ENCODE measurements around the gene FMN2. TPM values are rescaled to one million over a fixed set of nuclear protein-coding genes. Genes with fewer than 3 reads are reported as not detected.

Gene FMN2
- total RNA-seq, 1 donor from 2014 or later, result 1.7 TPM

DNA sequence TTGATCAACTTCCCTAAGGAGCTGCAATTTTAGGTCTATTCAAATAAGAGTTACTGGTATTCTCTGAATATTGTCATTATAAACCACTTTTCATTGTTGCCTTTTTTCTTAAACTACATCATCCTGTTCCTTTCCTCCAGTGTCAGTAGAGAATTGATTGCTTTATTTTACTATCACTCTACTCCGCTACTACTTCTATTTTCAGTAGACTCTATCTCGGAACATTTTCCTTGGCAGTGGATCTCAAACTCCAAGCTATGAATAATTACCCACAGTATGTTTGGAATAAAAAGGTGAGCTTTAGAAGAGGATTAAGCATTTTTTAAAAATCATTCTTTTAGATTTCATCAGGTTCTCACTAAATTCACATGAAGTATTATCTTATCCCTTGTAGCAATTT lies 295.4 kb downstream of the FMN2 start:
- no peaks in the 10 kb centered on the region for H3K4me1 ChIP-seq
- peaks cover 9% of the 10 kb centered on the region for H3K4me1 Mint-ChIP-seq
- DNase-seq (ENCODE audit: low spot score), result no peak
- H2AFZ ChIP-seq (replicated peaks), result no peak overlapping the region
- H3K4me2 ChIP-seq, result no peak overlapping the region
- no peak for TF ChIP-seq EZH2phosphoT487 (IDR thresholded peaks at IDR 0.05)
- no peak overlapping the region for H3K9ac ChIP-seq
- peaks cover 2% of the 10 kb centered on the region for H3K27me3 Mint-ChIP-seq (ENCODE audit: insufficient read depth, low read depth)
- H3K36me3 ChIP-seq, result no peaks in the 10 kb centered on the region
- H3F3A ChIP-seq (ENCODE audit: low read depth), result no peaks in the 10 kb centered on the region
- no peaks in the 10 kb centered on the region for H3K9me3 ChIP-seq (ENCODE audit: low read depth)
- H3K4me3 Mint-ChIP-seq, result no peak overlapping the region
- no peaks in the 10 kb centered on the region for H3K79me2 ChIP-seq (ENCODE audit: low read depth)
- H3K36me3 Mint-ChIP-seq, result peaks cover 5% of the 10 kb centered on the region
- H3K4me3 ChIP-seq, result no peak overlapping the region
- H3K27me3 ChIP-seq, result no peaks in the 10 kb centered on the region
- H4K20me1 ChIP-seq (ENCODE audit: low read depth), result no peaks in the 10 kb centered on the region
- H3K27ac ChIP-seq, result no peak overlapping the region
- peaks cover 4% of the 10 kb centered on the region for H3K9me3 Mint-ChIP-seq
- no peak overlapping the region for H3K27ac Mint-ChIP-seq

DNA sequence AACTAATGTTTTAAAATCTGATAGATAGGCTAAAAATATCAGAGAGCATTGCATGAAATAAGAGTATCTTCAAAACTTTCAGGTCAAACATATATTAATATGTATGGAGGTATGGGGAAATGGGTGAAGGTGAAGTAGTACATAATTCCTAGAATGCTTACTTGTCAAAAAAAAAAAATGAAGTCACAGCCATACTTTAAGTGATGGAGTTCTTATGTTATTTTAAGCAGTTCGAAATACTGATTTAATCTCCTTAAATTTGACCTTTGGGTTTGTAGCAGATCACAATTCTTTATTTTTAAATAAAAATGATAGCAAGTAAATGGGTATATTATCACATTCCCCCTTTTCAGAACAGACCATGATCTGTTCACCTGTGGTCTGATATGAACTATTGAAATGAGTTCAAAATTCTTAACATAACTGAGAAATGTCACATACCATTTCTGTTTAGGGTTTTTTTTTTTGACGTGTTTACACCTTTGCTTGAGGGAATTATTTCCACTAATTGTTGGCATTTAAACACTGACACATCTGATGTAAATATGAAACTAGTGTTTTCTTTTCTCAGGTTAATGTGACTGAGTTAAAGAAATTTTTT lies 300.1 kb downstream of the FMN2 start:
- no peaks in the 10 kb centered on the region for H4K20me1 ChIP-seq (ENCODE audit: low read depth)
- no peak for DNase-seq (ENCODE audit: low spot score)
- no peaks in the 10 kb centered on the region for H3K9me3 ChIP-seq (ENCODE audit: low read depth)
- Mint-ChIP-seq H3K36me3 (peaks cover 17% of the 10 kb centered on the region), H3K4me1 (peaks cover 14% of the 10 kb centered on the region), H3K4me3 (no peak overlapping the region), H3K27ac (no peak overlapping the region), H3K27me3 (ENCODE audit: insufficient read depth, low read depth) (peaks cover 2% of the 10 kb centered on the region), H3K9me3 (peaks cover 6% of the 10 kb centered on the region)
- H3F3A ChIP-seq (ENCODE audit: low read depth), result no peaks in the 10 kb centered on the region
- H3K79me2 ChIP-seq (ENCODE audit: low read depth), result no peaks in the 10 kb centered on the region
- no peak overlapping the region for H2AFZ ChIP-seq (replicated peaks)
- H3K27me3 ChIP-seq, result no peaks in the 10 kb centered on the region
- H3K4me3 ChIP-seq, result no peak overlapping the region
- H3K36me3 ChIP-seq, result no peaks in the 10 kb centered on the region
- H3K27ac ChIP-seq, result no peak overlapping the region
- no peak overlapping the region for H3K4me2 ChIP-seq
- H3K9ac ChIP-seq, result no peak overlapping the region
- no peaks in the 10 kb centered on the region for H3K4me1 ChIP-seq
- TF ChIP-seq EZH2 (IDR thresholded peaks at IDR 0.05), result no peak
- TF ChIP-seq, protein P1, sequence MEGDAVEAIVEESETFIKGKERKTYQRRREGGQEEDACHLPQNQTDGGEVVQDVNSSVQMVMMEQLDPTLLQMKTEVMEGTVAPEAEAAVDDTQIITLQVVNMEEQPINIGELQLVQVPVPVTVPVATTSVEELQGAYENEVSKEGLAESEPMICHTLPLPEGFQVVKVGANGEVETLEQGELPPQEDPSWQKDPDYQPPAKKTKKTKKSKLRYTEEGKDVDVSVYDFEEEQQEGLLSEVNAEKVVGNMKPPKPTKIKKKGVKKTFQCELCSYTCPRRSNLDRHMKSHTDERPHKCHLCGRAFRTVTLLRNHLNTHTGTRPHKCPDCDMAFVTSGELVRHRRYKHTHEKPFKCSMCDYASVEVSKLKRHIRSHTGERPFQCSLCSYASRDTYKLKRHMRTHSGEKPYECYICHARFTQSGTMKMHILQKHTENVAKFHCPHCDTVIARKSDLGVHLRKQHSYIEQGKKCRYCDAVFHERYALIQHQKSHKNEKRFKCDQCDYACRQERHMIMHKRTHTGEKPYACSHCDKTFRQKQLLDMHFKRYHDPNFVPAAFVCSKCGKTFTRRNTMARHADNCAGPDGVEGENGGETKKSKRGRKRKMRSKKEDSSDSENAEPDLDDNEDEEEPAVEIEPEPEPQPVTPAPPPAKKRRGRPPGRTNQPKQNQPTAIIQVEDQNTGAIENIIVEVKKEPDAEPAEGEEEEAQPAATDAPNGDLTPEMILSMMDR (IDR thresholded peaks at IDR 0.05), result no peak
- TF ChIP-seq EZH2phosphoT487 (IDR thresholded peaks at IDR 0.05), result no peak

DNA sequence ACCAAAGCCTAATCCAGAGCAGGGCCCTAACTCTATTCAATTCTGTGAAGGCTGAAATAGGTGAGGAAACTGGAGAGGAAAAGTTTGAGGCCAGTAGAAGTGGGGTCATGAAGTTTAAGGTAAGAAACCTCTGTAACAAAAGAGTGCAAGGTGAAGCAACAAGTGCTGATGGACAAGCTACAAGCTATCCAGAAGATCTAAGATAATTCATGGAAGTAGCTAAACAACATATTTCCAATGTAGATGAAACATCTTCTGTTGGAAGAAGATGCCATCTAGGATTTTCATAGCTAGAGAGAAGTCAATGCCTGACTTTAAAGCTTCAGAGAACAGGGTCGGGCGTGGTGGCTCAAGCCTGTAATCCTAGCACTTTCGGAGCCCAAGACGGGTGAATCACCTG lies 302.7 kb downstream of the FMN2 start:
- Histone ChIP-seq H3K4me1 (no peaks in the 10 kb centered on the region), H3K27me3 (no peaks in the 10 kb centered on the region), H3K27ac (no peak overlapping the region), H3F3A (ENCODE audit: low read depth) (no peaks in the 10 kb centered on the region), H2AFZ (replicated peaks) (no peak overlapping the region), H3K79me2 (ENCODE audit: low read depth) (no peaks in the 10 kb centered on the region), H3K9me3 (ENCODE audit: low read depth) (no peaks in the 10 kb centered on the region), H3K4me3 (no peak overlapping the region), H4K20me1 (ENCODE audit: low read depth) (no peaks in the 10 kb centered on the region), H3K36me3 (no peaks in the 10 kb centered on the region), H3K9ac (no peak overlapping the region), H3K4me2 (no peak overlapping the region)
- Mint-ChIP-seq H3K27ac (no peak overlapping the region), H3K9me3 (peaks cover 6% of the 10 kb centered on the region), H3K4me1 (peaks cover 18% of the 10 kb centered on the region), H3K27me3 (ENCODE audit: insufficient read depth, low read depth) (no peaks in the 10 kb centered on the region), H3K36me3 (peaks cover 19% of the 10 kb centered on the region), H3K4me3 (no peak overlapping the region)
- no peak for DNase-seq (ENCODE audit: low spot score)
- no peak for TF ChIP-seq EZH2phosphoT487 (IDR thresholded peaks at IDR 0.05)
- no peak for TF ChIP-seq EZH2 (IDR thresholded peaks at IDR 0.05)

DNA sequence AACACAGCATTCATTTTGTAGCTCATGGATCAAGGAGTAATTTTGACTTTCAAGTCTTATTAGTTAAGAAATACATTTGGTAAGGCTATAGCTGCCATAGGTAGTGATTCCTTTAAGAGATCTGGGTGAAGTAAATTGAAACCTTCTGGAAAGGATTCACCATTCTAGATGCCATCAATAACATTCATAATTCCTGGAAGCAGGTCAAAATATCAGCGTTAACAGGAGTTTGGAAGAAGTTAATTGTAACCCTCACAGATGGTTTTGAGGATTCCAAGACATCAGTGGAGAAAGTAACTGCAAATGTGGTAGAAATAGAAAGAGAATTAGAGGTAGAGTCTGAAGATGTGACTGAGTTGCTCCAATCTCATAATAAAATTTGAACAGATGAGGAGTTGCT lies 303.7 kb downstream of the FMN2 start:
- no peak overlapping the region for H3K4me3 Mint-ChIP-seq
- peaks cover 21% of the 10 kb centered on the region for H3K4me1 Mint-ChIP-seq
- H3K4me1 ChIP-seq, result peaks cover 4% of the 10 kb centered on the region
- no peaks in the 10 kb centered on the region for H3K79me2 ChIP-seq (ENCODE audit: low read depth)
- H3K27me3 ChIP-seq, result no peaks in the 10 kb centered on the region
- H2AFZ ChIP-seq (replicated peaks), result no peak overlapping the region
- H3K27ac Mint-ChIP-seq, result no peak overlapping the region
- H3K9me3 ChIP-seq (ENCODE audit: low read depth), result no peaks in the 10 kb centered on the region
- H4K20me1 ChIP-seq (ENCODE audit: low read depth), result no peaks in the 10 kb centered on the region
- TF ChIP-seq EZH2 (IDR thresholded peaks at IDR 0.05) (no peak), EZH2phosphoT487 (IDR thresholded peaks at IDR 0.05) (no peak)
- TF ChIP-seq, protein P1 (IDR thresholded peaks at IDR 0.05), result no peak
- H3K9me3 Mint-ChIP-seq, result peaks cover 6% of the 10 kb centered on the region
- no peaks in the 10 kb centered on the region for H3K27me3 Mint-ChIP-seq (ENCODE audit: insufficient read depth, low read depth)
- peaks cover 19% of the 10 kb centered on the region for H3K36me3 Mint-ChIP-seq
- H3K4me2 ChIP-seq, result no peak overlapping the region
- no peak for DNase-seq (ENCODE audit: low spot score)
- no peaks in the 10 kb centered on the region for H3K36me3 ChIP-seq
- H3K9ac ChIP-seq, result no peak overlapping the region
- no peak overlapping the region for H3K27ac ChIP-seq
- H3F3A ChIP-seq (ENCODE audit: low read depth), result no peaks in the 10 kb centered on the region
- H3K4me3 ChIP-seq, result no peak overlapping the region
